HEK293 (cell line): Measurements from ENCODE around the gene RIPOR1.

ENCODE experiments used
- FEZF1 ChIP-seq: fragments of 450-650 bp; formaldehyde crosslinking; IDR thresholded peaks from 2 replicates; pipeline ENCODE4 v1.5.1; 2016; ENCODE audit warnings: missing biosample characterization, missing genetic modification characterization
- SALL2 ChIP-seq: fragments of 450-650 bp; formaldehyde crosslinking; IDR thresholded peaks from 2 replicates; pipeline ENCODE4 v1.5.0; 2017; ENCODE audit warnings: missing biosample characterization, mild to moderate bottlenecking, missing genetic modification characterization, borderline replicate concordance
- SP2 ChIP-seq: fragments of 450-650 bp; formaldehyde crosslinking; IDR thresholded peaks from 2 replicates; pipeline ENCODE4 v1.5.1; 2016; ENCODE audit warnings: missing biosample characterization, missing genetic modification characterization
- ZNF140 ChIP-seq: fragments of 450-650 bp; formaldehyde crosslinking; IDR thresholded peaks from 2 replicates; pipeline ENCODE4 v1.5.1; 2016; ENCODE audit warnings: missing biosample characterization, missing genetic modification characterization
- ZNF155 ChIP-seq: fragments of 450-650 bp; formaldehyde crosslinking; IDR thresholded peaks from 2 replicates; pipeline ENCODE4 v1.5.1; 2016; ENCODE audit warnings: missing biosample characterization, missing genetic modification characterization
- ZNF157 ChIP-seq: fragments of 450-650 bp; formaldehyde crosslinking; IDR thresholded peaks from 2 replicates; pipeline ENCODE4 v1.5.1; 2016; ENCODE audit warnings: missing biosample characterization, missing genetic modification characterization
- ZNF16 ChIP-seq: fragments of 450-650 bp; formaldehyde crosslinking; IDR thresholded peaks from 2 replicates; pipeline ENCODE4 v1.5.1; 2016; ENCODE audit warnings: low read depth, missing biosample characterization, missing genetic modification characterization
- ZNF248 ChIP-seq: fragments of 450-650 bp; formaldehyde crosslinking; IDR thresholded peaks from 2 replicates; pipeline ENCODE4 v1.5.1; 2017; ENCODE audit warnings: missing biosample characterization, missing genetic modification characterization
- ZNF366 ChIP-seq: fragments of 450-650 bp; formaldehyde crosslinking; conservative IDR thresholded peaks from 2 replicates; pipeline ENCODE4 v1.5.1; 2016; ENCODE audit warnings: missing biosample characterization, missing genetic modification characterization
- ZNF473 ChIP-seq: fragments of 450-650 bp; formaldehyde crosslinking; IDR thresholded peaks from 2 replicates; pipeline ENCODE4 v1.5.1; 2017; ENCODE audit warnings: missing biosample characterization, missing genetic modification characterization
- ZNF707 ChIP-seq: fragments of 450-650 bp; formaldehyde crosslinking; IDR thresholded peaks from 2 replicates; pipeline ENCODE4 v1.5.1; 2016; ENCODE audit warnings: missing biosample characterization, missing genetic modification characterization
- ZNF76 ChIP-seq: fragments of 450-650 bp; formaldehyde crosslinking; IDR thresholded peaks from 2 replicates; pipeline ENCODE4; 2016; ENCODE audit warnings: low read depth, missing biosample characterization, missing genetic modification characterization, borderline replicate concordance
- ZNF776 ChIP-seq: fragments of 450-650 bp; formaldehyde crosslinking; IDR thresholded peaks from 2 replicates; pipeline ENCODE4 v1.5.0; 2017; ENCODE audit warnings: missing biosample characterization, missing genetic modification characterization, borderline replicate concordance
- ZNF792 ChIP-seq: fragments of 450-650 bp; formaldehyde crosslinking; IDR thresholded peaks from 2 replicates; pipeline ENCODE4 v1.5.1; 2016; ENCODE audit warnings: missing biosample characterization, missing genetic modification characterization
- ZXDB ChIP-seq: fragments of 450-650 bp; formaldehyde crosslinking; IDR thresholded peaks from 2 replicates; pipeline ENCODE4 v1.5.1; 2016; ENCODE audit warnings: missing biosample characterization, missing genetic modification characterization
- TF ChIP-seq, protein P1 (sequence below): fragments of 450-650 bp; formaldehyde crosslinking; IDR thresholded peaks from 2 replicates; pipeline ENCODE4 v1.5.1; 2017; ENCODE audit warnings: missing biosample characterization, missing genetic modification characterization
- TF ChIP-seq, protein P2 (sequence below): fragments of 450-650 bp; formaldehyde crosslinking; conservative IDR thresholded peaks from 2 replicates; pipeline ENCODE4 v1.5.1; 2016; ENCODE audit warnings: low read depth, missing biosample characterization, missing genetic modification characterization
- TF ChIP-seq, protein P3 (sequence below): fragments of 450-650 bp; formaldehyde crosslinking; IDR thresholded peaks from 2 replicates; pipeline ENCODE4 v1.5.1; 2016; ENCODE audit warnings: missing biosample characterization, missing genetic modification characterization
- TF ChIP-seq, protein P4 (sequence below): fragments of 450-650 bp; formaldehyde crosslinking; IDR thresholded peaks from 2 replicates; pipeline ENCODE4 v1.5.1; 2016; ENCODE audit warnings: missing biosample characterization, missing genetic modification characterization

The RIPOR1 gene

DNA sequence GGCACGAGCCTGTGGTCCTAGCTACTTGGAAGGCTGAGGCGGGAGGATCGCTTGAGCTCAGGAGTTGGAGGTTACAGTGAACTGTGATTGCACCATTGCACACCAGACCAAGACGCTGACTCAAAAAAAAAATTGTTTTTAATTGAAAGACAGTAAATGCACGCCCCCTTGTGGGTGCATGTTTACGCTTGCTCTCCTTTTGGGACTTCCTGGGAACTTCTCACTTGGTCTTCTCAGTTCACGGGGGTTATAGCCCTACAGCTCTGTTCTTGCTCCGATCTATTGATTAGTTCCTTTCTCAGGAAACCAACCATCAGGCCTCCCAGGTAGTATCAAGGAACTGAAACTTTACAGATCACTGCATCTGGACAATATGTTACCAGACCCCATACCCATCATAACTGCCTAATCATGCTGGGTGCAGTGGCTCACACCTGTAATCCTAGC, 14.2 kb upstream of the RIPOR1 start (continued):
- TF ChIP-seq ZNF76 (tag by site-specific recombination), result no peak
- TF ChIP-seq ZNF366, result no peak
- TF ChIP-seq, protein P1, sequence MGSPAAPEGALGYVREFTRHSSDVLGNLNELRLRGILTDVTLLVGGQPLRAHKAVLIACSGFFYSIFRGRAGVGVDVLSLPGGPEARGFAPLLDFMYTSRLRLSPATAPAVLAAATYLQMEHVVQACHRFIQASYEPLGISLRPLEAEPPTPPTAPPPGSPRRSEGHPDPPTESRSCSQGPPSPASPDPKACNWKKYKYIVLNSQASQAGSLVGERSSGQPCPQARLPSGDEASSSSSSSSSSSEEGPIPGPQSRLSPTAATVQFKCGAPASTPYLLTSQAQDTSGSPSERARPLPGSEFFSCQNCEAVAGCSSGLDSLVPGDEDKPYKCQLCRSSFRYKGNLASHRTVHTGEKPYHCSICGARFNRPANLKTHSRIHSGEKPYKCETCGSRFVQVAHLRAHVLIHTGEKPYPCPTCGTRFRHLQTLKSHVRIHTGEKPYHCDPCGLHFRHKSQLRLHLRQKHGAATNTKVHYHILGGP, result no peak
- no peak for TF ChIP-seq ZNF792 (tag by site-specific recombination)
- TF ChIP-seq ZNF140, result no peak
- TF ChIP-seq ZNF473 (tag by site-specific recombination), result no peak
- no peak for TF ChIP-seq ZNF155 (tag by site-specific recombination)
- TF ChIP-seq ZNF16 (tag by site-specific recombination), result no peak
- TF ChIP-seq, protein P2, sequence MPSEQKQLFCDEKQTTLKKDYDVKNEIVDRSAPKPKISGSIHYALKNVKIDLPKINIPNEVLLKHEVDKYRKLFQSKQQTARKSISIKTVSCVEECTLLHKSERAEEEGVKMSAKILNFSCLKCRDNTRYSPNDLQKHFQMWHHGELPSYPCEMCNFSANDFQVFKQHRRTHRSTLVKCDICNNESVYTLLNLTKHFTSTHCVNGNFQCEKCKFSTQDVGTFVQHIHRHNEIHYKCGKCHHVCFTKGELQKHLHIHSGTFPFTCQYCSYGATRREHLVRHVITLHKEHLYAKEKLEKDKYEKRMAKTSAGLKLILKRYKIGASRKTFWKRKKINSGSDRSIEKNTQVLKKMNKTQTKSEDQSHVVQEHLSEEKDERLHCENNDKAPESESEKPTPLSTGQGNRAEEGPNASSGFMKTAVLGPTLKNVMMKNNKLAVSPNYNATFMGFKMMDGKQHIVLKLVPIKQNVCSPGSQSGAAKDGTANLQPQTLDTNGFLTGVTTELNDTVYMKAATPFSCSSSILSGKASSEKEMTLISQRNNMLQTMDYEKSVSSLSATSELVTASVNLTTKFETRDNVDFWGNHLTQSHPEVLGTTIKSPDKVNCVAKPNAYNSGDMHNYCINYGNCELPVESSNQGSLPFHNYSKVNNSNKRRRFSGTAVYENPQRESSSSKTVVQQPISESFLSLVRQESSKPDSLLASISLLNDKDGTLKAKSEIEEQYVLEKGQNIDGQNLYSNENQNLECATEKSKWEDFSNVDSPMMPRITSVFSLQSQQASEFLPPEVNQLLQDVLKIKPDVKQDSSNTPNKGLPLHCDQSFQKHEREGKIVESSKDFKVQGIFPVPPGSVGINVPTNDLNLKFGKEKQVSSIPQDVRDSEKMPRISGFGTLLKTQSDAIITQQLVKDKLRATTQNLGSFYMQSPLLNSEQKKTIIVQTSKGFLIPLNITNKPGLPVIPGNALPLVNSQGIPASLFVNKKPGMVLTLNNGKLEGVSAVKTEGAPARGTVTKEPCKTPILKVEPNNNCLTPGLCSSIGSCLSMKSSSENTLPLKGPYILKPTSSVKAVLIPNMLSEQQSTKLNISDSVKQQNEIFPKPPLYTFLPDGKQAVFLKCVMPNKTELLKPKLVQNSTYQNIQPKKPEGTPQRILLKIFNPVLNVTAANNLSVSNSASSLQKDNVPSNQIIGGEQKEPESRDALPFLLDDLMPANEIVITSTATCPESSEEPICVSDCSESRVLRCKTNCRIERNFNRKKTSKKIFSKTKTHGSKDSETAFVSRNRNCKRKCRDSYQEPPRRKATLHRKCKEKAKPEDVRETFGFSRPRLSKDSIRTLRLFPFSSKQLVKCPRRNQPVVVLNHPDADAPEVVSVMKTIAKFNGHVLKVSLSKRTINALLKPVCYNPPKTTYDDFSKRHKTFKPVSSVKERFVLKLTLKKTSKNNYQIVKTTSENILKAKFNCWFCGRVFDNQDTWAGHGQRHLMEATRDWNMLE (tag by site-specific recombination), result no peak
- TF ChIP-seq ZNF707 (tag by site-specific recombination), result no peak
- TF ChIP-seq, protein P3, sequence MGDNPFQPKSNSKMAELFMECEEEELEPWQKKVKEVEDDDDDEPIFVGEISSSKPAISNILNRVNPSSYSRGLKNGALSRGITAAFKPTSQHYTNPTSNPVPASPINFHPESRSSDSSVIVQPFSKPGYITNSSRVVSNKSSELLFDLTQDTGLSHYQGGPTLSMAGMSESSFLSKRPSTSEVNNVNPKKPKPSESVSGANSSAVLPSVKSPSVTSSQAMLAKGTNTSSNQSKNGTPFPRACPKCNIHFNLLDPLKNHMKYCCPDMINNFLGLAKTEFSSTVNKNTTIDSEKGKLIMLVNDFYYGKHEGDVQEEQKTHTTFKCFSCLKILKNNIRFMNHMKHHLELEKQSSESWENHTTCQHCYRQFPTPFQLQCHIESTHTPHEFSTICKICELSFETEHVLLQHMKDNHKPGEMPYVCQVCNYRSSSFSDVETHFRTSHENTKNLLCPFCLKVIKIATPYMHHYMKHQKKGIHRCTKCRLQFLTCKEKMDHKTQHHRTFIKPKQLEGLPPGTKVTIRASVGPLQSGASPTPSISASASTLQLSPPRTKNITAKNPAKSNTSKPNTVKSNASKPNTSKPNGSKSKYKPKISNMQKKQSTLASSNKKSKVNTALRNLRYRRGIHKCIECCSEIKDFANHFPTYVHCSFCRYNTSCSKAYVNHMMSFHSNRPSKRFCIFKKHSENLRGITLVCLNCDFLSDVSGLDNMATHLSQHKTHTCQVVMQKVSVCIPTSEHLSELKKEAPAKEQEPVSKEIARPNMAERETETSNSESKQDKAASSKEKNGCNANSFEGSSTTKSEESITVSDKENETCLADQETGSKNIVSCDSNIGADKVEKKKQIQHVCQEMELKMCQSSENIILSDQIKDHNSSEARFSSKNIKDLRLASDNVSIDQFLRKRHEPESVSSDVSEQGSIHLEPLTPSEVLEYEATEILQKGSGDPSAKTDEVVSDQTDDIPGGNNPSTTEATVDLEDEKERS (tag by site-specific recombination), result no peak
- TF ChIP-seq ZNF248, result no peak
- TF ChIP-seq ZNF776 (tag by site-specific recombination), result no peak
- no peak for TF ChIP-seq ZNF157 (tag by site-specific recombination)
- TF ChIP-seq ZXDB (tag by site-specific recombination), result 0 out of 2 replicates have a peak, but pooled peaks have one; percentile 36
- no peak for TF ChIP-seq SALL2
- no peak for TF ChIP-seq SP2
- TF ChIP-seq, protein P4, sequence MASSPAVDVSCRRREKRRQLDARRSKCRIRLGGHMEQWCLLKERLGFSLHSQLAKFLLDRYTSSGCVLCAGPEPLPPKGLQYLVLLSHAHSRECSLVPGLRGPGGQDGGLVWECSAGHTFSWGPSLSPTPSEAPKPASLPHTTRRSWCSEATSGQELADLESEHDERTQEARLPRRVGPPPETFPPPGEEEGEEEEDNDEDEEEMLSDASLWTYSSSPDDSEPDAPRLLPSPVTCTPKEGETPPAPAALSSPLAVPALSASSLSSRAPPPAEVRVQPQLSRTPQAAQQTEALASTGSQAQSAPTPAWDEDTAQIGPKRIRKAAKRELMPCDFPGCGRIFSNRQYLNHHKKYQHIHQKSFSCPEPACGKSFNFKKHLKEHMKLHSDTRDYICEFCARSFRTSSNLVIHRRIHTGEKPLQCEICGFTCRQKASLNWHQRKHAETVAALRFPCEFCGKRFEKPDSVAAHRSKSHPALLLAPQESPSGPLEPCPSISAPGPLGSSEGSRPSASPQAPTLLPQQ (tag by site-specific recombination), result peak; percentile 40; the same call in 1 of the 2 replicates
- no peak for TF ChIP-seq FEZF1
